ENCODE measurements around the gene NLRX1. TPM values are rescaled to one million over a fixed set of nuclear protein-coding genes. Genes with fewer than 3 reads are reported as not detected.
A peak's percentile ranks its signal among the peaks of the same experiment; 100 is the strongest.

Gene NLRX1
- total RNA-seq, 1 experiment from 2014 or later: 16.7 TPM

- intact Hi-C loops (cut with micrococcal nuclease): loop anchor here (10.0 kb wide), 1 partner anchor 129 kb away; the partner anchor contains the start of gene VPS11
- Mint-ChIP-seq H3K4me3 (ENCODE audit: unreplicated experiment) (no peak overlapping the region), H3K9me3 (ENCODE audit: unreplicated experiment) (no peaks in the 10 kb centered on the region), H3K4me1 (ENCODE audit: insufficient read depth, unreplicated experiment) (peaks cover 13% of the 10 kb centered on the region), H3K27ac (ENCODE audit: low read depth, unreplicated experiment) (no peak overlapping the region), H3K36me3 (ENCODE audit: insufficient read depth, unreplicated experiment) (no peaks in the 10 kb centered on the region), H3K27me3 (ENCODE audit: insufficient read depth, unreplicated experiment) (no peaks in the 10 kb centered on the region)
- ChIA-PET POLR2A (no interaction called here), CTCF (interaction anchor here (0.7 kb wide), 1 partner anchor 45 kb away, joined by 3 read pairs; no protein-coding TSS in a partner anchor)
- no TSS peak for BruUV-seq (replicated peaks)
- DNase-seq (ENCODE audit: unreplicated experiment): no peak
- no peak for TF ChIP-seq CTCF (IDR thresholded peaks at IDR 0.05; ENCODE audit: unreplicated experiment)
These were observed 25.1 kb downstream of the NLRX1 start for GRCh38 chr11:119193626-119194025.

DNA sequence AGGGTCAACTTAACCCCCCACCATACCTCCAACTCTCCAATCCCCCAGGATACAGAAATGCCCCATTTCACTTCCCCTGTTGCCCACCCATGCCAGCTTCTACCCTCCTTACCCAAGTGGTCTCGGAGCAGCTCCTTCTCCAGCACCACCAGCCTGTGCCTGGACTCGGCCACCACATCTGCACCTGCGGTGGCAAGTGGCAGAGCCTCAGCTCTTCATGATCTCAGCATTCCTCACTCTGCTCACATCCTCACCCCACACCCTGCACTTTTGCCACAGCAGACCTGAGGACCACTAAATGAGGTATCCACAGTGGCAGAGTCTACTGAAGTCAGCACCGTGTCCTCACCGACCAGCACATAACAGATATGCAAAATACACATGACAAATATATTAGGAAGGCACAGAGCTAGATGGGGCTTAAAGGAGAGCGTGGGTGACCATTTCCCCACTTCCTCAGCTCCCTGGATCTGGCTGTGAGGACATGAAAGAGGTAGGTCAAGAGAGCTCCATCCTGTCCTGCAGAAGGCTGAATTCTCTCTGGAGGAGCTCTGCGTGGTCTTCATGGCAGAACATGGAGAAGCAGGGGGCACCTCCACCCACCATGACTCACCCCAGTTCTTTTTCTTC, 26.4 kb downstream of the NLRX1 start:
- no peaks in the 10 kb centered on the region for H3K27me3 Mint-ChIP-seq (ENCODE audit: insufficient read depth, unreplicated experiment)
- POLR2A ChIA-PET: interaction anchor here (0.8 to 1.0 kb wide), 2 partner anchors 88 to 156 kb away, joined by 3 read pairs; partner anchors contain the start of gene C2CD2L
- H3K36me3 Mint-ChIP-seq (ENCODE audit: insufficient read depth, unreplicated experiment): no peaks in the 10 kb centered on the region
- no peak for TF ChIP-seq CTCF (IDR thresholded peaks at IDR 0.05; ENCODE audit: unreplicated experiment)
- no peak for DNase-seq (ENCODE audit: unreplicated experiment)
- H3K4me1 Mint-ChIP-seq (ENCODE audit: insufficient read depth, unreplicated experiment): peaks cover 6% of the 10 kb centered on the region
- no peaks in the 10 kb centered on the region for H3K9me3 Mint-ChIP-seq (ENCODE audit: unreplicated experiment)
- no peak overlapping the region for H3K27ac Mint-ChIP-seq (ENCODE audit: low read depth, unreplicated experiment)
- intact Hi-C loops (cut with micrococcal nuclease): loop anchor here (5.0 to 10.0 kb wide), 2 partner anchors 130 to 178 kb away; partner anchors contain the start of genes RPS25, TRAPPC4 and VPS11
- CTCF ChIA-PET: interaction anchor here (0.6 to 4.8 kb wide), 9 partner anchors 22 to 280 kb away, joined by 3 to 43 read pairs (median 4); partner anchors contain the start of gene NLRX1
- BruUV-seq (replicated peaks): no TSS peak
- H3K4me3 Mint-ChIP-seq (ENCODE audit: unreplicated experiment): no peak overlapping the region

GRCh38 chr11:119195680-119196079, 27.2 kb downstream of the NLRX1 start:
- BruUV-seq (replicated peaks): no TSS peak
- H3K4me3 Mint-ChIP-seq (ENCODE audit: unreplicated experiment): no peak overlapping the region
- POLR2A ChIA-PET: interaction anchor here (0.8 to 1.8 kb wide), 8 partner anchors 26 to 154 kb away, joined by 3 to 7 read pairs (median 4); partner anchors contain the start of gene C2CD2L

More at GRCh38 chr11:119195680-119196079, 27.2 kb downstream of the NLRX1 start:
- Mint-ChIP-seq H3K27me3 (ENCODE audit: insufficient read depth, unreplicated experiment) (no peaks in the 10 kb centered on the region), H3K36me3 (ENCODE audit: insufficient read depth, unreplicated experiment) (no peaks in the 10 kb centered on the region), H3K27ac (ENCODE audit: low read depth, unreplicated experiment) (no peak overlapping the region), H3K9me3 (ENCODE audit: unreplicated experiment) (no peaks in the 10 kb centered on the region), H3K4me1 (ENCODE audit: insufficient read depth, unreplicated experiment) (peaks cover 6% of the 10 kb centered on the region)
- TF ChIP-seq CTCF (IDR thresholded peaks at IDR 0.05; ENCODE audit: unreplicated experiment): no peak
- CTCF ChIA-PET: interaction anchor here (0.5 to 4.8 kb wide), 24 partner anchors 13 to 317 kb away, joined by 3 to 43 read pairs (median 6); partner anchors contain the start of genes ABCG4, C2CD2L, HINFP and NLRX1
- DNase-seq (ENCODE audit: unreplicated experiment): peak; percentile 50
- intact Hi-C loops (cut with micrococcal nuclease): loop anchor here (2.0 to 10.0 kb wide), 3 partner anchors 27 to 178 kb away; partner anchors contain the start of genes NLRX1, RPS25, TRAPPC4 and VPS11

Measured in MCF 10A (cell line).